HG02610 (cell line): Measurements from ENCODE around the gene RABGAP1L.
"Not testable (repeated sequence)": the region's sequence is repeated elsewhere in the genome, so short reads cannot be mapped to it uniquely, and the experiment has no call there.

Experiments used
- ATAC-seq: cut with Tn5 transposase; IDR thresholded peaks from one replicate; pipeline ENCODE4 v1.9.1; 2021; ENCODE audit warnings: mild to moderate bottlenecking, moderate library complexity; ENCODE audit not compliant: unreplicated experiment

Gene RABGAP1L

GRCh38 chr1:174159252-174160108 lies at the start of gene RABGAP1L:
TSS of gene RABGAP1L (plus strand) at chr1:174159520.
- peak; percentile 62 for ATAC-seq

GRCh38 chr1:174110053-174110452 lies 49.3 kb upstream of the RABGAP1L start:
- no peak for ATAC-seq

- ATAC-seq: no peak
Measured at GRCh38 chr1:174112489-174113162, 46.7 kb upstream of the RABGAP1L start.

- no peak for ATAC-seq
Measured at GRCh38 chr1:174114106-174114505, 45.2 kb upstream of the RABGAP1L start.

GRCh38 chr1:174114788-174115448 lies 44.4 kb upstream of the RABGAP1L start:
- no peak for ATAC-seq

- ATAC-seq: peak; percentile 54
Measured at GRCh38 chr1:174116042-174116441, 43.3 kb upstream of the RABGAP1L start.

GRCh38 chr1:174118751-174119150 lies 40.6 kb upstream of the RABGAP1L start:
- no peak for ATAC-seq

GRCh38 chr1:174122318-174122717 lies 37.0 kb upstream of the RABGAP1L start:
- ATAC-seq: not testable (repeated sequence)

GRCh38 chr1:174123843-174124242 lies 35.5 kb upstream of the RABGAP1L start:
- ATAC-seq: no peak

- ATAC-seq: not testable (repeated sequence)
Measured at GRCh38 chr1:174127176-174127575, 32.1 kb upstream of the RABGAP1L start.

- ATAC-seq: no peak
Measured at GRCh38 chr1:174131032-174131638, 28.2 kb upstream of the RABGAP1L start.

GRCh38 chr1:174134003-174134659 lies 25.2 kb upstream of the RABGAP1L start:
- peak; percentile 79 for ATAC-seq

- no peak for ATAC-seq
Measured at GRCh38 chr1:174135211-174135610, 24.1 kb upstream of the RABGAP1L start.

GRCh38 chr1:174136714-174137113 lies 22.6 kb upstream of the RABGAP1L start:
- ATAC-seq: no peak

GRCh38 chr1:174142836-174143235 lies 16.5 kb upstream of the RABGAP1L start:
- ATAC-seq: no peak

- ATAC-seq: not testable (repeated sequence)
Measured at GRCh38 chr1:174143727-174144396, 15.5 kb upstream of the RABGAP1L start.

- ATAC-seq: not testable (repeated sequence)
Measured at GRCh38 chr1:174144397-174144783, 14.9 kb upstream of the RABGAP1L start.

GRCh38 chr1:174149216-174149615 lies 10.1 kb upstream of the RABGAP1L start:
- ATAC-seq: no peak

GRCh38 chr1:174150499-174150898 lies 8.8 kb upstream of the RABGAP1L start:
- ATAC-seq: no peak

- no peak for ATAC-seq
Measured at GRCh38 chr1:174152427-174152826, 6.9 kb upstream of the RABGAP1L start.
